Caco-2 (cell line): ENCODE data around the gene TXNL4B. TPM values are rescaled to one million over a fixed set of nuclear protein-coding genes. Genes with fewer than 3 reads are reported as not detected.

ENCODE experiments used
- BruUV-seq: library from RNA; stranded (reverse); fragments of 400-500 nt; replicated peaks from 2 replicates; lab custom pipeline; 2021; lab: Mats Ljungman, UMichigan
- CTCF ChIA-PET: fragments of 300-600 bp; sonication (Branson Sonifier 250); formaldehyde crosslinking; loops from one replicate; lab custom pipeline; 2022; ENCODE audit warnings: antibody characterized with exemption; lab: Charles Lee
- POLR2A ChIA-PET: fragments of 300-600 bp; sonication (Branson Sonifier 250); formaldehyde crosslinking; loops from one replicate; lab custom pipeline; 2022; ENCODE audit warnings: antibody characterized with exemption; lab: Charles Lee
- DNase-seq, 2 experiments: peaks; one replicate each; pipeline versions ENCODE4 v3.0.0 to v3.0.0-alpha.2; 2020 to 2022
- H3K27me3 ChIP-seq: replicated peaks from 2 replicates; pipeline ENCODE4 v1.6.0; 2011; ENCODE audit warnings: low read length; ENCODE audit not compliant: control insufficient read depth, insufficient read depth
- H3K36me3 ChIP-seq: 2 replicates; pipeline ENCODE4 v1.5.1; 2011; ENCODE audit warnings: low read length; ENCODE audit not compliant: control insufficient read depth, insufficient read depth
- H3K4me1 ChIP-seq: fragments of 250-450 bp; sonication (Bioruptor Pico); 2 replicates; pipeline ENCODE4 v1.5.1; 2020; ENCODE audit warnings: mild to moderate bottlenecking
- H3K4me3 ChIP-seq: 2 replicates; pipeline ENCODE4 v1.5.1; 2011; ENCODE audit warnings: low read depth, mild to moderate bottlenecking, control low read depth, low read length
- H3K9me3 ChIP-seq: fragments of 250-450 bp; sonication (Bioruptor Pico); 2 replicates; pipeline ENCODE4 v1.5.1; 2020; ENCODE audit warnings: mild to moderate bottlenecking, moderate library complexity
- H3K27ac Mint-ChIP-seq: one replicate; pipeline ENCODE4 v1.8.0; 2022; ENCODE audit warnings: mixed read lengths; ENCODE audit not compliant: unreplicated experiment
- H3K27me3 Mint-ChIP-seq: one replicate; pipeline ENCODE4 v1.8.0; 2022; ENCODE audit warnings: mixed read lengths; ENCODE audit not compliant: insufficient read depth, unreplicated experiment
- H3K36me3 Mint-ChIP-seq: one replicate; pipeline ENCODE4 v1.8.0; 2022; ENCODE audit warnings: mild to moderate bottlenecking, mixed read lengths; ENCODE audit not compliant: insufficient read depth, unreplicated experiment
- H3K4me1 Mint-ChIP-seq: one replicate; pipeline ENCODE4 v1.8.0; 2022; ENCODE audit warnings: low read depth, mixed read lengths; ENCODE audit not compliant: unreplicated experiment
- H3K4me3 Mint-ChIP-seq: one replicate; pipeline ENCODE4 v1.8.0; 2022; ENCODE audit warnings: mild to moderate bottlenecking, moderate library complexity, mixed read lengths; ENCODE audit not compliant: unreplicated experiment
- H3K9me3 Mint-ChIP-seq: one replicate; pipeline ENCODE4 v1.8.0; 2022; ENCODE audit warnings: mixed read lengths; ENCODE audit not compliant: unreplicated experiment
- CTCF ChIP-seq, 2 experiments: fragments of 200-600 bp in 1 of 2; IDR thresholded peaks; 1 replicate in 1 of 2; 2 replicates in 1 of 2; pipeline versions ENCODE4 v1.5.1 to v1.8.0; 2011 to 2022; ENCODE audit warnings: antibody characterized with exemption in 1 of 2, control low read depth in 1 of 2, inconsistent platforms in 1 of 2, low read depth in 1 of 2, low read length in 1 of 2, mild to moderate bottlenecking in 1 of 2, moderate library complexity in 1 of 2; ENCODE audit not compliant: insufficient read depth in 1 of 2, severe bottlenecking in 1 of 2, unreplicated experiment in 1 of 2
- intact Hi-C: fragments of 100-400 bp; cut with micrococcal nuclease; formaldehyde crosslinking; loops from one replicate; pipeline ENCODE4 v1.10.0; 2022; ENCODE audit not compliant: unreplicated experiment
- total RNA-seq: library from RNA; stranded (reverse); gene quantifications from 2 replicates; pipeline ENCODE4 v1.2.3, GENCODE V29; 2022

The TXNL4B gene
- total RNA-seq, 1 experiment from 2014 or later, result 17.9 TPM

- Mint-ChIP-seq H3K4me1 (peaks cover 7% of the 10 kb centered on the region), H3K27ac (no peak overlapping the region), H3K4me3 (no peak overlapping the region), H3K27me3 (peaks cover 4% of the 10 kb centered on the region), H3K36me3 (no peaks in the 10 kb centered on the region), H3K9me3 (no peaks in the 10 kb centered on the region)
- H3K4me1 ChIP-seq, result peaks cover 6% of the 10 kb centered on the region; the same call in 1 of the 2 replicates
- BruUV-seq, result no TSS peak
- H3K27me3 ChIP-seq, result no peaks in the 10 kb centered on the region
- no peaks in the 10 kb centered on the region for H3K9me3 ChIP-seq
- POLR2A ChIA-PET, result no interaction called here
- TF ChIP-seq CTCF (IDR thresholded peaks at IDR 0.05; ENCODE audit: insufficient read depth in 1 of 2, low read depth in 1 of 2, low read length in 1 of 2, severe bottlenecking in 1 of 2, unreplicated experiment in 1 of 2), result no peak
- H3K4me3 ChIP-seq, result no peak overlapping the region
- no peaks in the 10 kb centered on the region for H3K36me3 ChIP-seq
- intact Hi-C loops, result no loop called here
- CTCF ChIA-PET, result no interaction called here
- no peak for DNase-seq
These were observed 35.3 kb upstream of the TXNL4B start for GRCh38 chr16:72128701-72129100.

DNA sequence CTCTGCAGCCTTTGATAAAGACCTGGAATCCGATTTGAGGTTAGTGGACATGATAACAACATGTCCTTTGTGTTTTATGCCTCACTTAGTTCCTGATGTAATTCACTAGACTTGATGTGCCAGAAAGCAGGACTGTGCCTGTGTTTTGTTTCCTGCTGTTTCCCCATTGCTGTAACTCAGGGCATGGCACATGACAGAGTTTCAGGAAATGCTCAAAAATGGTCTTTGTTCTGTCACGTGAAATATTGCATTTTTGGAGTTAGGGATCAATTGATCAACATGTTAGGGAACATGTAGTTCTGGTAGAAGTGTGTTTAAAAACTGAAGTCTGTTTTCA, 33.0 kb upstream of the TXNL4B start:
- Mint-ChIP-seq H3K9me3 (no peaks in the 10 kb centered on the region), H3K27ac (no peak overlapping the region), H3K27me3 (peaks cover 4% of the 10 kb centered on the region), H3K4me3 (no peak overlapping the region), H3K36me3 (no peaks in the 10 kb centered on the region), H3K4me1 (peaks cover 7% of the 10 kb centered on the region)
- ChIA-PET POLR2A (no interaction called here), CTCF (interaction anchor here (0.6 kb wide), 1 partner anchor 1745 kb away, joined by 3 read pairs; no protein-coding TSS in a partner anchor)
- Histone ChIP-seq H3K9me3 (no peaks in the 10 kb centered on the region), H3K36me3 (no peaks in the 10 kb centered on the region), H3K27me3 (no peaks in the 10 kb centered on the region), H3K4me3 (no peak overlapping the region), H3K4me1 (peaks cover 6% of the 10 kb centered on the region; the same call in 1 of the 2 replicates)
- no TSS peak for BruUV-seq
- intact Hi-C loops, result no loop called here
- DNase-seq, result no peak
- TF ChIP-seq CTCF (IDR thresholded peaks at IDR 0.05; ENCODE audit: insufficient read depth in 1 of 2, low read depth in 1 of 2, low read length in 1 of 2, severe bottlenecking in 1 of 2, unreplicated experiment in 1 of 2), result no peak

DNA sequence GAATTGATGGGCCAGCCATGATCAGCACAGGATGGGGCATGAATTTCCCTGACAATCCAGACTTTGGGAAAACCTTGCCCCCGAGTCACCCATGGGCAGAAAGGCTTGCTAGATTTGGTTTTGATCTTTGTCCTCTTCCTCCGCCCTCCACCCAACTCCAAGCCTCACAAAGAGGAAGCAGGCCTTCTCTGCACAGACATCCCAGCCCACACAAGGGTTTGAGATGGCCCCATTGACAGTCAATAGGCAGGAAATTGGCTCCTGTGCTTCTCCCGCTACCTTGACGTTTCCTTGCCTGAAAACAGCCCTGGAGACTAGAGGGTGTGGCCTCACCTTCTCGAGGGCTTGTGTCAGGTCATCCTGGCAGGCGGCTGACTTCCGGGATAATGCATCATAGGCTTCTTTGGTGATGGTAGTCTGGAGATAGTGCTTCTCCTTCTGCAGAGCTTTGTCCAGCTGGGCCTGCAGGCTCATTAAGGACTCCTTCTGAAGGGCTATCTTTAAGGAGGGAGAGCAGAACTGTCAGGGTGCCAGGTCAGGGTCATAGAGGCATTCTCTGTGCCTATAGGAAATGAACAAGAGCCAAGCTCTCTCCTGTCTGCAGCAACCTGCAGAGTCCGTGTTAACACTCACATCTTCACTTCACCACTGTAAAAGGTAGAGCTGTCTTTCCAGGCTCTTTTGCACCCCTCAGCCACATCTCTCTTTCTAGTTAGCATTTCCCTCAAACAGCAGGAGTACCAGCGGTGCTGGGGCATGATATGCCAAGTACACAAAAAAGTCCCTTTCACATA, 32.4 kb upstream of the TXNL4B start:
- Histone ChIP-seq H3K4me3 (no peak overlapping the region), H3K36me3 (no peaks in the 10 kb centered on the region), H3K27me3 (no peaks in the 10 kb centered on the region), H3K9me3 (no peaks in the 10 kb centered on the region), H3K4me1 (peaks cover 6% of the 10 kb centered on the region; the same call in 1 of the 2 replicates)
- ChIA-PET POLR2A (no interaction called here), CTCF (interaction anchor here (0.6 to 1.5 kb wide), 6 partner anchors 24 to 1746 kb away, joined by 3 to 18 read pairs (median 4); no protein-coding TSS in a partner anchor)
- no peaks in the 10 kb centered on the region for H3K36me3 Mint-ChIP-seq
- no peak for DNase-seq
- BruUV-seq, result no TSS peak
- H3K9me3 Mint-ChIP-seq, result no peaks in the 10 kb centered on the region
- peaks cover 3% of the 10 kb centered on the region for H3K4me1 Mint-ChIP-seq
- intact Hi-C loops, result loop anchor here (1.0 to 2.0 kb wide), 6 partner anchors 24 to 341 kb away; no protein-coding TSS in a partner anchor
- H3K4me3 Mint-ChIP-seq, result no peak overlapping the region
- no peak overlapping the region for H3K27ac Mint-ChIP-seq
- peaks cover 4% of the 10 kb centered on the region for H3K27me3 Mint-ChIP-seq
- TF ChIP-seq CTCF (IDR thresholded peaks at IDR 0.05; ENCODE audit: insufficient read depth in 1 of 2, low read depth in 1 of 2, low read length in 1 of 2, severe bottlenecking in 1 of 2, unreplicated experiment in 1 of 2), result no peak
